COLO668 (cell line): Measurements from ENCODE around the gene ABTB2.

Experiments
- DNase-seq: peaks from one replicate; lab custom pipeline; 2025; ENCODE audit not compliant: unreplicated experiment; lab: John Stamatoyannopoulos, UW

The ABTB2 gene

DNA sequence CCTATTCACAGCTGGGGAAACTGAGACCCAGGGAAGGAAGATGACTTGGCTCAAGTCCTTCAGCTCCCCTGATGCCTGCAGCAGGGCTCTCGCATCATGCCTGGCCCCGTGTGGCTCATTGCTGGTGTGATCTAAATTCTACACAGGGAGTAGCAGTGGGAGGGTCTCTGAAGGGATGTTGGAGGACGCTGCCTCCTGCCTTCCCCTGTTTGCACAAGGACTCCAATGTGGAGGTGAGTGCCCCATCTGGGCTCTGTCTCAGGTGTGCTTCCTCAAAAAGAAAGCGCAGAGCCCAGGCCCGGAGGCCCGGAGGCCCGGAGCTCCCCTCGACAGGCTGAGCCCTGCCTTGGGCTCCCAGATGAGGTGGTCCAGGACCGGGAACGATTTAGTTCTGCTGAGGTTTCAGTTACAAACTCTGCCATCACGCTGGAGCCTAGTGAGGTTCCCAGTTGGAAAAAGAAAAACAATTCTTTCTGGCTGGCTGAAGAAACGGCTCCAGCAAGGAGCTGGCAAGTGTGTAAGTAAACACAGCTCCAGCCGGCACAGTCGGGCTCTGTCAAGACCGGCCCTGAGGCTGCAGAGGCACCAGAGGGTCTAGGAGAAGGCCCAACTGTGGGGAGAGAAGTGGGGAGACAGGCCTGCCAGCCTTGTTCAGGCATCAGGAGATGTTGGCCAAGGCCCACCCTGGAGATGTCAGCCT is 202.6 kb downstream of the ABTB2 start:
- no peak for DNase-seq

DNA sequence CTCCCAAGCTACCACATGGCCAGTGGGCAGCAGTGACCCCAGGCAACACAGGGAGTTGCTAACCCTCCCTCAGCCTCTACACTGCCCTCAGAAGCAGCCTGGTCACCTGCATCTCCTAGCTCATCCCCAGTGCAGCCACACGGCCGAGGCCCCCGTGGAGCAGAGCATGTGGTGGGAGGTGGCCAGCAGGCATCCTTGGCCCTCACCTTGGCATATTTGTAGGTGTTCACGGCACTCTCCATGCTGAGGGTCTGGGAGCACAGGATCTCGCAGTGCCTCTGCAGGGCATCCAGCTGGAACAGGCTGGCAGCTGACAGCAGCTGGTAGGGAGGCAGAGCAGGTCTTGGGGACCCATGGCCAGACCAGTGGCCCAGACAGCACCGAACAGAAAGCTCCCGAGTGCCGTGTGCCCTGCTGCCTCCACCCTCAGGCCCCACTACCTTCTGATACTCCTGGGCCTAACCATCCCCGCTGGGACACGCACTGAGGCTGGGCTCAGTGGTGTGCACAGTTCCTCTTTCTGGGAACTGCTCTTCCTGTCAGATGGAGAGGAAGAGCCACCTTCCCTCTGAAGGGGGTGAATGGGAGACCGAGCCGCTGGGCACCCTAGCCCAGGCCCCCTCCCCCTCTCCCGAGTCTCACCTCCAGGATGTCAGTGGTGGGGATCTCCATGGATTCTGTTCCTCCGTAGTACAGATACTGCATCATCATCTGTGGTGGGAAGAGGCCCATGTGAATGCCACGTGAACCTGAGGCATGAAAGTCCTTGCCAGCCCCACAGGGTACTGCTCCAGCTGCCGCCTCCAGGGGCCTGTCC is 203.5 kb downstream of the ABTB2 start:
- no peak for DNase-seq

DNA sequence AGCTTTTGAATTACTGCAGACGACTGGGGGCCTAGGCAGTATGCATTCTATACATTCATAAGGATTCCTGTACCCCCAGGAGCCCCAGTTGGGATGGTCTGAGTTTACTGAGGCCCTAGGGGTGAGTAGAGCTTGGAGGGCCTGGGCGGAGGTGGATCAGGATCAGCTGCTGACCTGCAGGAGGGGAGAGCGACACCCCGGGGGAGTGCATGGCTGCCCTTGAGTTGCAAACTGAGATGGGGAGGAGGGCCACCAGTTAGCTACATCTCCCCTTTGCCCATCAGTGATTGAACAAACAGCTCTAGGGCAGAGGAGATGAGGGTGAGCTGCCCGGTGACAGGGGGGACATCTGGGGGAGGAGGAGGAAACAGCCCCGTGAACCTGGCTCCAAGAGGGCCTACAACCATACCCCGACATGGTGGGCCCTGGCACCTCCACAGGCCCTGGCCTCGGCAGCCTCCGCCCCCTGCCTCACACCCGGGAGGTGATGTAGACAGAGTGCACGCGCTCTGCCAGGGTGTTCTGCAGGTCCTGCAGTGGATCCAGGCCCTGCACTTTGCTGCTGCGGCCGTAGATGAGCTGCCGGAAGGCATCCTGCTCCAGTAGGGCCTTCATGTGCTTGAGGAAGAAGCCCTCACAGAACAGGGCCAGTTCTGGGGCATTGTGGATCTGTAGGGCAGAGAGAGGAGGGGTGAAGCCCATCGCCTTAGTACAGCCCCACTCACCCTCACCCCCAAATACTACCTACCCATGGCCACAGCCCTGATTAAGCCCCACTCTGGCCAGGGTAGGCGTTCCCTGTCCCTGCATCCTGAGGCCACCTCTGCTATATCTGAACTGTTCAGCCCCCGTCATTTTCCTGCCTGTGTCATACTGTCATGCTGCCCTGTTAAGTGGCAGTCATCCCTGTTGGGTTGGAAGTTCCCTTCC is 205.6 kb downstream of the ABTB2 start:
- no peak for DNase-seq

DNA sequence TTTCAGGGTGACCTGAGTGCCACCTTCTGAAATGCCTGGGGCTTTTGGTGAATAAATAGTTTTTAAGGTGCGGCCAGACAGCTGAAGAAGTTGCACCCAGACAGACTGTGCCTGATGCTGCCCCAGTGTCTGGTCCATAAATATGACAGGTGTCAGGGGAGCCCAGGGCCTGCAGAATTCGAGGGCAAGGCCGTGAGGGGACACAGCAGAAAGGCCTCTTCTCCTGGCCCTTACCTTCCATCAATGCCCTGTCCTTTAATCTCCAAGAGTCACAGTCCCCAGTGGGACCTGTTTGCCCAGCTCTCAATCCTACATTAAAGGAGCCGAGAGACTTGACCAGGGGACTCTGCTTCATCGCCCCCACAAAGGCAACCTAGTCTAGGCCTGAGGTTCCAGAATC is 206.6 kb downstream of the ABTB2 start:
- DNase-seq: no peak

DNA sequence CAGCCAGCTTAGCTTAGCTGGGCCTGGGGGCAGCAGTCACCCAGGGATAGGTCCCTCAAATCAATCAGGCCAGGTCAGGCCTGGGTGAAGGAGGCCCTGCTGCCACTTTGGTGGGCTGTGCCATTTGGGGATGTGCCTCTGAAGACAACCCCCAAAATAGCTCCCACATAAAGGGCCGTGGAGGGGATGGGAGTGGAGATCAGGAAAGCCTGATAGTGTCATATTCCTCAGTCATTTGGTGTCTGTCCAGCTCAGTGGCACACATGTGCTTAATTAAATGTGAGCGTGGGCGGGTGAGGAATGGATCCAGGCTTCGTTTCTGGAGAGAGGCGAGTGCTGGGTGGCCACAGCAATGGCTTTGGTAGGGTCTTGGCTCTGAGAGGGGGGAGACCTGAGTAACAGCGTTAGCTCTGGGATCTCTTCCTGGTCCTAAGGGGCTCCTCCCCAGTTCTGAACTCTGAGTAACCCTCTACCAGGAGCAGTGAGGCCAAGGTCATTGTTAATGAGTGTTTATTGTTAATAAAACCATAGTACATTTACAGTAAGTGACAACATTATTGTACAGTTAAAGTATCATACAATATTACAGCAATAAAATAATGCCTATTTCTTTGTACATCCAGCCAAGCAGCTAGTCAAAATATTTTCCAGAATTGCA is 207.2 kb downstream of the ABTB2 start:
- no peak for DNase-seq

DNA sequence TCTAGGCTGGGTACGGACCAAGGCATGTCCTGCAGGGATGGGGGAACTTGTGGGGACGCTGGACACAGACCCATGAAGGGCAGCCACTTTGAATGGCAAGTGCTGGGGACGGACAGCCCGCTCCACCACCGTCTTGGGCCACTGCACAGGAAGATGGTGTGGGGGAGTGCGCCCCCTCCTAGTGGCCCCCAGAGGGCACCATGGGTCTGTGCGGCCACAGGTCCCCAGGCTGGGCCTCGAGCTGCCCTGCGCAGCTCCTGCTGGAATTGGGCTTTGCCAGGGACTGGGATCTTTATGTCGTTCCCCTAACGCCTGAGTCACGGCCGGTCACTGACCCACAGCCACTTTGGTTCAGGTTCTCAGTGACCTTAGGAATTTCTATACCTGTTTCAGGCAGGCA is 208.0 kb downstream of the ABTB2 start:
- DNase-seq: peak; percentile 16

DNA sequence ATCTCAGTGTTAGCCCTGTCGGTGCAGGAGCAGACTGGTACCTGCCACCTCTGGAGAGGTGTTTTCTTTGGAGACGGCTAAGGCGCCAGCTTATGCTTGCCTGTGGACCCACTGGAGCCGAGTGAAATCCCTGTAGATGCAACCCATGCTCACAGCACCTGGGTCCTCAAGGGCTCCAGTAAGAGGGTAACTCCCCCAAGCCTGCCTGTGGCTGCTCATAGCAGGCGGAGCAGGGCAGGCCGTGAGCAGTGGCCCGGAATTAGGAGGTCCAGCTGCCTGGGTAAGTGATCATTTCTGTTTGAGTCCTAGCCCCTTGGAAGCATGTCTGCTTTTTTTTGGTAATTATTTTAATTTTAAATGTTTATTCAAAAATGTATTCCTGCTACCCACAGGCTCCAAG is 208.5 kb downstream of the ABTB2 start:
- no peak for DNase-seq

DNA sequence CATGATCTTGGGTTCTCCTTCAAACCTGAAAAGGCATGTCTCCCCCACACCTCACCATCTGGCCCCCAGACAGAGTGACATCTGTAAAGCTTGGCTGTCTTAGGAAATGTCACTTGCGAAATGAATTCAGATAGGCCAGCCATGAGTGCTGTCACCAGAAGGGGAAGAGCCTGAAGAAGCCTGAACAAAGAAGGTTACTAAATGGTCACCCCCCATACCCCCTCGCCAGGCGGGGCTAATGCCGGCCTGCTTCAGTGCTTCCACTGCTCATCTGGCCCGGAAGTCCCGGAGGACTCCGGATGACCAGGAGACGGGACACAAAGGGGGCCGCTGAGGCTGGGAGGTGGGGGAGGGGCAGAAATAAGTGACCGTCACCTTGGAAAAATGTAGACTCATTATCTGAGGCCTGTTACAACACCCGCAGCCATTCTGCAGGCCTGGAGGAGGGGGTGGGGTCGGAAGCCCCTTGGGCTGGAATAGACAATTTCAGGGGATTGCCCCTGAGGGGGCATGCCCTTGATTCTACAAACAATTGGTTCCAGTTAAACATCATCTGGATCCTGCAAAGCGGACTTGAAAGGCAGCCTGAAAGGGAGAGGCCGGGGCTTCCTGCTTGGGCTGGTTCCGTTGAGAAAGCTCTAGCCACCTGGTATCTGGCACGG is 209.2 kb downstream of the ABTB2 start:
- DNase-seq: no peak

DNA sequence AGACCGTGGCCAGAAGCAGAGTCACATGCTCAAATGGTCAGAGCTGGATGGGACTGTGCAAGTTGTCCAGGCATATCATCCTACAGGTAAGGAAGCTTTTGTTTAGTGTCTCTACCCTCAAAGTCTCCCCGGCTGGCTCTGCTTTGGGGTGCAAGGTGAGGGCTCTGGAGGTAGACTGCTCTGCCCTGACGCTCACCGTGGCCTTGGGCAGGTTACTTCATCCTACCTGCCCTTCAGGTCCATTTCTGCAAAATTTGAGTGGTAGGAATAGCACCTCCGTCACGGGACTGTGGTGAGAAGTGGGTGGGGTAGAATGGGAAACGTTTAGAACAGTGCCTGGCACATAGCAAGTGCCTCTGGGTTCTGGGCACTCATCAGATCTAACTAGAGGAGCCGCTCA is 210.2 kb downstream of the ABTB2 start:
- no peak for DNase-seq

DNA sequence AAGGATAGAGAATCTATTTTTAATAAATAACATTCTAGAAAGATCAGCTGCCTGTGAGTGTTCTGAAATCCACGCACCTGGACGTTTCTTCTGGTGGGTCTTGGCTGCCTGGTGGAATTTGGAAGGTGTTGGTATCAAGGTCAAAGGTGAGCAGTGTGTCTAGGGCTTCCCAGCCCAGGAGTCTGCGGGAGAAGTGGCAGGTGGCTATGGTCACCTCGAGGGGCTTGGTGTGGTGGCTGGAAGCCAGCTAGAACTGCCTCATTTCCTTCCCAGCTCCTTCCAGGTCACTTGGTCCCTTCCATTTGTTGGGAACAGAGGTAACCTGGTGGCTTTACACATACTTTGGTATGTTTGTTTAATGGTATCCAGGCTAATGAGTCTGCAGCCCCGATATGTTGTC is 210.9 kb downstream of the ABTB2 start:
- no peak for DNase-seq

DNA sequence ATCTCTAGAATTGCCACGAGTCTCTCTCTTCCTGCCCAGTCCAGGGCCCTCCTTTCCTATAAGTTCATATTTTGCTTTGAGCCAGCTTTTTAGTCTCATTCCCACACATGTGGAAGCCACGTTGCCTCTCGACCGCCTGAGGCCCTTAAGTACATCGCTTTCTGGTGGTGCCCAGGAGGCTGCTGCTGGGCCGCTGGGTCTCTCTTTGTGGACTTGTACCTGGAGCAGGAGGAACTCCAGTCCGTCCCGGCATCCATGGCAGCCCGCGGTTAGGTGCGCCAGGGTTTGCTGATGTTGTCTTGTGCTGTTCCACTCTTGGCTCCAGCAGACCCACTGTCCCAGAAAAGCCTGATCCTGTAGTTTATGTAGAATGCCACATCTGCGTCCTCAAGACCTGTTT is 211.4 kb downstream of the ABTB2 start:
- DNase-seq: no peak

DNA sequence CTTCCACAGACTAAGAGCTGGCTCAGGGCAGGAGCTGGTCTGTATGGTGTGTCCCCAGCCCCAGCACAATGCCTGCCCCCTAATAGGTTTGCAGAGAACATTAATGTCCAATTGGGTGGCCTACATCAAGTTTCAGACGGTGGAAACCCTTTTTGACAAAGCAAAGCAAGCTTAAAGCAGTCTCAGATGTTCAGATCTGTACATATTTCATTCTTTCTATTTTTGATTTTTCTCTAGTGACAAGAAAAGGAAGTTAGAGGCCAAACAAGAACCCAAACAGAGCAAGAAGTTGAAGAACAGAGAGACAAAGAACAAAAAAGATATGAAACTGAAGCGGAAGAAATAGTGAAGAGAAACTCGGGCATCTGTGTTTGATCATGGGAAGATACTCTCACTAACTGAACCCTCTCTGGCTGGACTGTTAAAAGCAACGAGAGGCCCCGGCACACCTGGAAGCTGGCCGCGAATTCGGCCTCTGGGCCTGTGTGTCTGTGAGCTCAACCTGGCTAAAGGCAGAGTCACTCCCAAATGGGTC is 211.9 kb downstream of the ABTB2 start:
- no peak for DNase-seq

DNA sequence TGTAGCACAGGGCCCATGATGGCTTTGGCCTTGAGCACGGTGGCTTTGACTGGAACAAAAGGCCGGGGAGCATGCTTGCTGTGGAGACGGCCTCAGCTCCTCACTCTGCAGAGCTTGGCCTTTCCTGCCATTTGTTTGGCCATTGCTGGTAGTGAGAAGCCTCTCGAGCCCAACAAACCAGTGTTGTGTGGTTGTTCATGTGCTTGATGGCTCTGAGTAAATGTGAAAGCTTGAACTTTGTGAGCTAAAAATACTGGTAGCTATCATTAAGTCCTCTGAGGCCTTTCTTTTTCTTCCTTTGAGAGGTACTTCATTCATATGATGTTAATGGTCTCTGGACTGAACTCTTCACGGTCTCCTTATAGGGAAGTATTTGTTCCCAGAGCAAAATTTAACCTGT is 212.7 kb downstream of the ABTB2 start:
- DNase-seq: no peak

DNA sequence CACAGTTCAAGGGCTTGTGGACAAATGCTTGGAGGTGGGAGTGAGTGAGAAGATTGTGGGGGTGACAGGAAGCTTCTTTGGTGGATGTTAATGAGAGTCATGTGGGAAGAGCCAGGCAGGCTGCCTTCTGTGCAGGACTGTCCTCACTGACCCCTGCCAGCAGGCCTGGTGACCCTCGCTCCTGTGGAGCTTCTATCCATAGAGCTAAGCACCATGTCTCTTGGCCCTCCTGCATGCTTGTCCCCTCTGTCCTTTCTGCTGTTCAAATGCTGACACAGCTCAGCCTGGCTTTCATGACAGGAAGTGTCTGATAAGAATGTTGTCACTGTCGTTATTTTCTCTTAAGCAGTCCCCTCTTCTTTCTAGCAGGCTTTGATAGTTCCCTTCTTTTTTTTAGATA is 214.8 kb downstream of the ABTB2 start:
- DNase-seq: no peak

DNA sequence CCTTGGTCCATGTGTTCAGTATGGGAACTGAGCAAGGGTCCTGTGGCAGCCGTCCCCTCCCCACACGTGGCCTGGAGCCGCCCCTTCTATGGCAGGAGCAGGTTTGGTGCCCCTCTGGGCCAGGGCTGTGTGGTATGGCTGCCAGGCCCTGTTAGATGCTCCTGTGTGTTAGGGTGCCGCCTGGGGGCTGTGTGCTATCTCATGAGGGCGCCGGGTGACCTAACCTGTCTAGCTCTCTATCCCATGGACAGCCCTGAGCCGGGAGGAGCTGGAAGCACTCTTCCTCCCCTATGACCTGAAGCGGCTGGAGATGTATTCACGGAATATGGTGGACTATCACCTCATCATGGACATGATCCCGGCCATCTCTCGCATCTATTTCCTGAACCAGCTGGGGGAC is 217.7 kb downstream of the ABTB2 start:
- no peak for DNase-seq

DNA sequence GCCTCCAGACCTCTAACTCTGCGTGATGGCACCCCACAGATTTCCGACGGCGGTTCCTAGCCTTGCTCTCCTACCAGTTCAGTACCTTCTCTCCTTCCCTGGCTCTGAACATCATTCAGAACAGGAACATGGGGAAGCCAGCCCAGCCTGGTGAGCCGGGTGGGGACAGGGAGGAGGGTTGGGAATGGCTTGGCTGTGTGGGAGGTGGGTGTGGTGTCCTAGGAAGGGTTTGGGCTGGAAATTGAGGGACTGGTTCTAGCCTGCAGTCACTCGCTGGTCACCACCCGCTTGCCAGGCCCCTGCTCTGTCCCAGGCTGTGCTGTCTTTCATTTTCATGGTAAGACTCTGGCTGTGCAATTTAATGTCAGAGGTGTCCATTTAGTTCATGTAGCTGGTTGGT is 218.5 kb downstream of the ABTB2 start:
- no peak for DNase-seq

DNA sequence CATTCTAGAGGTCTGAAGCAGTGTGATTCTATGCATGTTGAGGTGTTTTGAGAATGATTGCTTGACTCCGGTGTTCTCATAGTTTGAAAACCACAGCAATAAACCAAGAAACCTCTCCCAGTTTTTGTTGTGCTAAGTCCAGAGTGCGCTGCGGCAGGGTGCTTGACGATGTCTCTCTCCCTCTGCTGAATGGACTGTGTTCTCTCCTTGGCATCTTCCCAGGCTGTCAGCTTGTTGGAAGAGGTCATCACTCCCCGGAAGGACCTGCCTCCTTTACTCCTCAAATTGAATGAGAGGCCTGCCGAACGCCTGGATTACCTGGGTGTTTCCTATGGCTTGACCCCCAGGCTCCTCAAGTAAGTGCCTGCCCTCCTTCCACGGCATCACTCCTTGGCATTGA is 221.4 kb downstream of the ABTB2 start:
- no peak for DNase-seq

DNA sequence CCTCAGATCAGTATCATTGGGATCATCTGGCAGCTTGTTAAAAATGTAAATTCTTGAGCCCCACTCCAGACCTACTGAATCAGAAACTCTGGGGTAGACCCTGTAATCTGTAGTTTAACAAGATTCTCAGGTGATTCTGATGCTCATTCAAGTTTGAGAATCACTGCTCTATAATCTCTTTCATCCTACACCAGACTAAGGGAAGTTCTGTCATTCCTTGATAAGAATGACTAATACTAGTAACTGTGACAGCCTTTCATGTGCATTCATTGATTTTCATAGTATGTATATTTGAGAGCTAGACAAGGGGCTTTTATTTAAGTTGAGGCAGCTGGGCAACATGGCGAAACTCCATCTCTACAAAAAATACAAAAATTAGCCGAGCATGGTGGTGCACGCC is 222.4 kb downstream of the ABTB2 start:
- DNase-seq: no peak

DNA sequence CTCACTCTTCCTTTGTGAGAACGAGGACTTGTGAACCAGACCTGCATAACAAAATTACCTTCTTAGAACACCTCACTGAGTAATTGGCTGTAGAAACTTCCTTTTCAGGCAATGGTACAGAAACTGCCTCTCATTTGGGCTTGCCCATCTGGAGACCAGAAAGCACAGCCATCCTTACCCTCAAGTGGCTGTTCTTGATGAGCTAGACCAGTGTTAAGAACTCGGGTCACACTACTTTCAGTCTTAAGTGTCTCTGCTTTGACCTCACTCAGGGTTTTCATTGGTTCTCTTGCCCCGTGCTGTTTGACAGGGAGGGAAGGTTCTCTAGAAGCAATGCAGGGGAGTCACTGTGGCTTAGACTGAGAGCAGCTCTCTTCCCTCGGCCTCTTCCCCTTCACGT is 223.0 kb downstream of the ABTB2 start:
- DNase-seq: no peak

DNA sequence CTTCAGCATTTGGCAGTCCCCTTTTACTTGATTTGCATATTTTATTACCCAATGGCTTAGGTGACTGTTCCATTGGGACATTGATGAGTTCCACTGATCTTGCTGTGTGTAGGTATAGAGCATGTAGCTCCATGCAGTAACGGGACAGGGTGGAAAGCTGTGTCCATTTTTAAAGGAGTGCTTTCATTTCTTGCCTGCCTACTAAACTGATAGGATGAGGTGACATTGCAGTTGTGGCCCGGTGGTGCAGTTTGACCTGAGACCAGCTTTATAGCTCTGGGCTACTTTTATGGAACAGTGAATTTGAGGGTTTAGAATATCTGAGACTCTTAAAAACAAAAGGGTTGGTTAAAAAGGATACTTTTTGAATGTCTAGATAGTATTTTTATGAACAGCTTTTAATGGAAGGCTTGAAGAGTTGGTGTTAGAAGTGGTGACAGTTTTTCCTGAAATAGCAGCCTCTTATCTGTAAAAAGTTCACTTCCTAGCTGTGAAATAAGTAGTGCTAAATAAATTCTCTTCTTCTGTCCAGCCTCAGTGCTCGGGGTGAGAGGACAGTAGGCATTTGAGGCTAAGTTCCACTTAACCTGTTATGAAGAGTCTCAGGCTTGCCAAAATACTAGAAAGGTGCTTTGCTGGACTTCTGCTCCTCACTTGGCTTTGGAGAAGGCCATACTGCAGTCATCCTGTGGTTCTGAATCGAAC is 225.4 kb downstream of the ABTB2 start:
- no peak for DNase-seq
